ENCODE results near the gene ZNF804B. TPM values are rescaled to one million over a fixed set of nuclear protein-coding genes. Genes with fewer than 3 reads are reported as not detected.

ZNF804B gene
- total RNA-seq, 2 donors from 2014 or later: not detected

- TF ChIP-seq CTCF (IDR thresholded peaks at IDR 0.05): no peak
- H3K27me3 ChIP-seq: no peaks in the 10 kb centered on the region
- H3K9ac ChIP-seq (ENCODE audit: low read depth in 2 of 2, low read length in 2 of 2): no peak overlapping the region
- H3K36me3 ChIP-seq: no peaks in the 10 kb centered on the region
- H3K27ac ChIP-seq: no peak overlapping the region
- intact Hi-C loops (cut with DNase I): no loop called here
- H3K4me1 ChIP-seq: no peaks in the 10 kb centered on the region
- DNase-seq: no peak
- H3K9me3 ChIP-seq: no peaks in the 10 kb centered on the region
- H3K4me3 ChIP-seq: no peak overlapping the region
Observed at GRCh38 chr7:88859288-88859687, 99.8 kb downstream of the ZNF804B start.

- TF ChIP-seq CTCF (IDR thresholded peaks at IDR 0.05): no peak
- intact Hi-C loops (cut with DNase I): no loop called here
Observed at GRCh38 chr7:88866265-88866863, 106.9 kb downstream of the ZNF804B start.

GRCh38 chr7:88867158-88867557, 107.7 kb downstream of the ZNF804B start:
- no peak overlapping the region for H3K9ac ChIP-seq (ENCODE audit: low read depth in 2 of 2, low read length in 2 of 2)
- DNase-seq: no peak
- no peak overlapping the region for H3K4me3 ChIP-seq
- TF ChIP-seq CTCF (IDR thresholded peaks at IDR 0.05): no peak
- H3K27ac ChIP-seq: no peak overlapping the region
- no peaks in the 10 kb centered on the region for H3K9me3 ChIP-seq
- no peaks in the 10 kb centered on the region for H3K4me1 ChIP-seq
- no peaks in the 10 kb centered on the region for H3K36me3 ChIP-seq
- H3K27me3 ChIP-seq: no peaks in the 10 kb centered on the region
- intact Hi-C loops (cut with DNase I): no loop called here

More at GRCh38 chr7:88866265-88866863, 106.9 kb downstream of the ZNF804B start:
- no peak overlapping the region for H3K9ac ChIP-seq (ENCODE audit: low read depth in 2 of 2, low read length in 2 of 2)
- no peaks in the 10 kb centered on the region for H3K4me1 ChIP-seq
- DNase-seq: no peak
- no peak overlapping the region for H3K27ac ChIP-seq
- no peaks in the 10 kb centered on the region for H3K27me3 ChIP-seq
- H3K36me3 ChIP-seq: no peaks in the 10 kb centered on the region
- H3K4me3 ChIP-seq: no peak overlapping the region
- H3K9me3 ChIP-seq: no peaks in the 10 kb centered on the region

- Histone ChIP-seq H3K4me1 (no peaks in the 10 kb centered on the region), H3K27ac (no peak overlapping the region), H3K36me3 (no peaks in the 10 kb centered on the region), H3K27me3 (no peaks in the 10 kb centered on the region), H3K9me3 (no peaks in the 10 kb centered on the region), H3K4me3 (no peak overlapping the region), H3K9ac (ENCODE audit: low read depth in 2 of 2, low read length in 2 of 2) (no peak overlapping the region)
- intact Hi-C loops (cut with DNase I): no loop called here
- TF ChIP-seq CTCF (IDR thresholded peaks at IDR 0.05): no peak
- DNase-seq: no peak
Observed at GRCh38 chr7:88868456-88868855, 109.0 kb downstream of the ZNF804B start.

- Histone ChIP-seq H3K4me3 (no peak overlapping the region), H3K9me3 (no peaks in the 10 kb centered on the region), H3K36me3 (no peaks in the 10 kb centered on the region), H3K9ac (ENCODE audit: low read depth in 2 of 2, low read length in 2 of 2) (no peak overlapping the region), H3K4me1 (no peaks in the 10 kb centered on the region), H3K27me3 (no peaks in the 10 kb centered on the region), H3K27ac (no peak overlapping the region)
- intact Hi-C loops (cut with DNase I): no loop called here
- DNase-seq: no peak
- TF ChIP-seq CTCF (IDR thresholded peaks at IDR 0.05): no peak
Observed at GRCh38 chr7:88881136-88881535, 121.6 kb downstream of the ZNF804B start.
